ENCODE results near the gene COPZ1.
A peak's percentile ranks its signal among the peaks of the same experiment; 100 is the strongest.

The COPZ1 gene

GRCh38 chr12:54368025-54368708 lies 43.2 kb downstream of the COPZ1 start:
- TF ChIP-seq EZH2phosphoT487 (IDR thresholded peaks at IDR 0.05; ENCODE audit: low read depth), result no peak
- TF ChIP-seq CTCF (IDR thresholded peaks at IDR 0.05; ENCODE audit: low read depth, low read length), result no peak
- peak overlapping the region; percentile 74 for H3K4me3 ChIP-seq (ENCODE audit: low read length)
- H2AFZ ChIP-seq (ENCODE audit: low read depth, low read length), result peak overlapping the region; percentile 95
- peak overlapping the region; percentile 100 for H3K4me2 ChIP-seq (ENCODE audit: low read length)
- peak overlapping the region; percentile 76 for H3K9ac ChIP-seq (ENCODE audit: low read length)
- H3K36me3 ChIP-seq (replicated peaks; ENCODE audit: low read depth, low read length), result no peaks in the 10 kb centered on the region
- H3K79me2 ChIP-seq (ENCODE audit: low read length), result no peaks in the 10 kb centered on the region
- no peaks in the 10 kb centered on the region for H3K27me3 ChIP-seq (ENCODE audit: low read depth, low read length)
- no peaks in the 10 kb centered on the region for H4K20me1 ChIP-seq (ENCODE audit: insufficient read depth, low read length)
- no peaks in the 10 kb centered on the region for H3K9me3 ChIP-seq (ENCODE audit: insufficient read depth, low read length)
- peaks cover 31% of the 10 kb centered on the region for H3K4me1 ChIP-seq (ENCODE audit: low read length)
- H3K27ac ChIP-seq (ENCODE audit: low read length), result no peak overlapping the region

GRCh38 chr12:54368709-54369596 lies 44.0 kb downstream of the COPZ1 start:
- H3K27ac ChIP-seq (ENCODE audit: low read length), result no peak overlapping the region

GRCh38 chr12:54369597-54370131 lies 44.7 kb downstream of the COPZ1 start:
- Histone ChIP-seq H3K9ac (ENCODE audit: low read length) (no peak overlapping the region), H3K4me3 (ENCODE audit: low read length) (no peak overlapping the region), H3K36me3 (replicated peaks; ENCODE audit: low read depth, low read length) (no peaks in the 10 kb centered on the region), H3K79me2 (ENCODE audit: low read length) (no peaks in the 10 kb centered on the region), H3K4me1 (ENCODE audit: low read length) (peaks cover 18% of the 10 kb centered on the region), H2AFZ (ENCODE audit: low read depth, low read length) (no peak overlapping the region), H3K27me3 (ENCODE audit: low read depth, low read length) (no peaks in the 10 kb centered on the region), H3K27ac (ENCODE audit: low read length) (no peak overlapping the region), H3K9me3 (ENCODE audit: insufficient read depth, low read length) (no peaks in the 10 kb centered on the region), H3K4me2 (ENCODE audit: low read length) (no peak overlapping the region), H4K20me1 (ENCODE audit: insufficient read depth, low read length) (no peaks in the 10 kb centered on the region)
- TF ChIP-seq CTCF (IDR thresholded peaks at IDR 0.05; ENCODE audit: low read depth, low read length) (no peak), EZH2phosphoT487 (IDR thresholded peaks at IDR 0.05; ENCODE audit: low read depth) (no peak)

More at GRCh38 chr12:54368709-54369596, 44.0 kb downstream of the COPZ1 start:
- Histone ChIP-seq H3K79me2 (ENCODE audit: low read length) (no peaks in the 10 kb centered on the region), H3K27me3 (ENCODE audit: low read depth, low read length) (no peaks in the 10 kb centered on the region), H4K20me1 (ENCODE audit: insufficient read depth, low read length) (no peaks in the 10 kb centered on the region), H3K36me3 (replicated peaks; ENCODE audit: low read depth, low read length) (no peaks in the 10 kb centered on the region), H3K4me3 (ENCODE audit: low read length) (peak overlapping the region; percentile 74), H2AFZ (ENCODE audit: low read depth, low read length) (peak overlapping the region; percentile 95), H3K4me2 (ENCODE audit: low read length) (peak overlapping the region; percentile 100), H3K9ac (ENCODE audit: low read length) (peak overlapping the region; percentile 76), H3K9me3 (ENCODE audit: insufficient read depth, low read length) (no peaks in the 10 kb centered on the region), H3K4me1 (ENCODE audit: low read length) (peaks cover 25% of the 10 kb centered on the region)
- TF ChIP-seq CTCF (IDR thresholded peaks at IDR 0.05; ENCODE audit: low read depth, low read length) (peak; percentile 87), EZH2phosphoT487 (IDR thresholded peaks at IDR 0.05; ENCODE audit: low read depth) (no peak)

- Histone ChIP-seq H3K36me3 (replicated peaks; ENCODE audit: low read depth, low read length) (no peaks in the 10 kb centered on the region), H3K9ac (ENCODE audit: low read length) (no peak overlapping the region), H3K4me1 (ENCODE audit: low read length) (peaks cover 13% of the 10 kb centered on the region), H3K9me3 (ENCODE audit: insufficient read depth, low read length) (no peaks in the 10 kb centered on the region), H3K4me2 (ENCODE audit: low read length) (no peak overlapping the region), H2AFZ (ENCODE audit: low read depth, low read length) (no peak overlapping the region), H3K27me3 (ENCODE audit: low read depth, low read length) (no peaks in the 10 kb centered on the region), H3K27ac (ENCODE audit: low read length) (no peak overlapping the region), H3K4me3 (ENCODE audit: low read length) (no peak overlapping the region), H4K20me1 (ENCODE audit: insufficient read depth, low read length) (no peaks in the 10 kb centered on the region), H3K79me2 (ENCODE audit: low read length) (no peaks in the 10 kb centered on the region)
- TF ChIP-seq EZH2phosphoT487 (IDR thresholded peaks at IDR 0.05; ENCODE audit: low read depth) (no peak), CTCF (IDR thresholded peaks at IDR 0.05; ENCODE audit: low read depth, low read length) (no peak)
Measured at GRCh38 chr12:54370171-54370730, 45.3 kb downstream of the COPZ1 start.

All from OCI-LY3 (cell line).